GOT3 (cell line): Measurements from ENCODE around the gene KRTCAP2.

Experiments
- DNase-seq: peaks from one replicate; lab custom pipeline; 2025; ENCODE audit warnings: mixed read lengths; lab: John Stamatoyannopoulos, UW

KRTCAP2 gene

DNA sequence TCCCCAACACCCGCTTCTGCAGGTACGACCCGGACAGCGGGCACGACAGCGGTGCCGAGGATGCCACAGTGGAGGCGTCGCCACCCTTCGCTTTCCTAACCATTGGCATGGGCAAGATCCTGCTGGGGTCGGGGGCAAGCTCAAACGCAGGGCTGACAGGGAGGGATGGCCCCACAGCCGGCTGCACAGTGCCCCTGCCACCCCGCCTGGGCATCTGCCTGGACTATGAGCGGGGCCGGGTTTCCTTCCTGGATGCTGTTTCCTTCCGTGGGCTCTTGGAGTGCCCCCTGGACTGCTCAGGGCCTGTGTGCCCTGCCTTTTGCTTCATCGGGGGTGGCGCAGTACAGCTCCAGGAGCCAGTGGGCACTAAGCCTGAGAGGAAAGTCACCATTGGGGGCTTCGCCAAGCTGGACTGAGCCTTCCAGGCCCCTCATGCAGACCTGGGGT is 10.7 kb upstream of the KRTCAP2 start:
- no peak for DNase-seq

DNA sequence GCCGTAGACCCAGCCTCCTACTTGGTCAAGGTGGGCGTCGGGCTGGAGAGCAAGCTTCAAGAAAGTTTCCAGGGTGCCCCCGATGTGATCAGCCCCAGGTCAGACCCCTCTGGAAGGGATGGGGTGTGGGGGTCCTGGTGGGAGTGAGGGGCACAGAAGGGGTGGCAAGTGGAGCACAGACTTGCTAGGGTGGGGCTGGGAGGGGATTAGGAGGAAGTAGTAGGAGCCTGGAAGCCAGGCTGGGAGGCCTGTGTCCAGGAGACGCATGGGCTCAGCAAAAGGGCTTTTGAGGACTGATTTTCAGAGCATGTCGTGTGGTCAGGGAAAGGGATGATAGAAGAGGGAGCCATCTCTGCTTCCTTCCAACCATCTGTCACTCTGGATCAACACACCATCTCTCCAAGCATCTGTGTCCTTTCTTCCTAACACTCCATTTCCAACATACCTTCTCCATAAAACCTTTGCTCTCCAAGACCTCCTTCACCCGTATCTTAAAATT is 9.0 kb upstream of the KRTCAP2 start:
- no peak for DNase-seq

DNA sequence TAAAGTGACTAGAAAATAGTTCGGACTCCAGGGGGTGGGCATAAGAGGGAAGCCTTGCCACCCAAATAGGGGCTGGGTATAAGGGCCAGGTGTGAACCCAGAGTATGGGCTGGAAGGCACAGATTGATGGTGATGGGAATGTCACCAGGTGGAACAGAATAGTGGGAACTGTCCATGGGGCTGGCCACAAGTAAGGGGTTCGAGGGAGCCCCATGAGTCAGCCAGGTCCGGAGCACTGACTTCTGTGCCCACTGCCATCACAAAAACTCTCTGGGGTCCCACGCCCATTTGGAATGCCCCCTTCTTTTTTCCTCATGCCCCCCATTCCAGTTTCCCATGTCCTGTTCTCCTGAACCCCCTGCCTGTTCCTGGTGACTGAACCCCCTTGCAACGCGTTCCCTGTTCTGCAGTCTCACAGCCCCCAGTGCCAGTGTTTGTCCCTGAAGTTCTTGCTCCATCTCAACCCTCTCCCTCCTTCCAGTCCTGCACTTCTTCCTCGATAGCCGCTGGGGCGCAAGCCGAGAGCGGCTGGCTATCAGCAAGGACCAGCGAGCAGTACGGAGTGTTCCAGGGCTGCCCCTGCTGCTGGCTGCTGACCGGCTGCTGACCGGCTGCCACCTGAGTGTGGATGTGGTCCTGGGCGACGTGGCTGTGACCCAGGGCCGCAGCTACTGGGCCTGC is 8.4 kb upstream of the KRTCAP2 start:
- no peak for DNase-seq

DNA sequence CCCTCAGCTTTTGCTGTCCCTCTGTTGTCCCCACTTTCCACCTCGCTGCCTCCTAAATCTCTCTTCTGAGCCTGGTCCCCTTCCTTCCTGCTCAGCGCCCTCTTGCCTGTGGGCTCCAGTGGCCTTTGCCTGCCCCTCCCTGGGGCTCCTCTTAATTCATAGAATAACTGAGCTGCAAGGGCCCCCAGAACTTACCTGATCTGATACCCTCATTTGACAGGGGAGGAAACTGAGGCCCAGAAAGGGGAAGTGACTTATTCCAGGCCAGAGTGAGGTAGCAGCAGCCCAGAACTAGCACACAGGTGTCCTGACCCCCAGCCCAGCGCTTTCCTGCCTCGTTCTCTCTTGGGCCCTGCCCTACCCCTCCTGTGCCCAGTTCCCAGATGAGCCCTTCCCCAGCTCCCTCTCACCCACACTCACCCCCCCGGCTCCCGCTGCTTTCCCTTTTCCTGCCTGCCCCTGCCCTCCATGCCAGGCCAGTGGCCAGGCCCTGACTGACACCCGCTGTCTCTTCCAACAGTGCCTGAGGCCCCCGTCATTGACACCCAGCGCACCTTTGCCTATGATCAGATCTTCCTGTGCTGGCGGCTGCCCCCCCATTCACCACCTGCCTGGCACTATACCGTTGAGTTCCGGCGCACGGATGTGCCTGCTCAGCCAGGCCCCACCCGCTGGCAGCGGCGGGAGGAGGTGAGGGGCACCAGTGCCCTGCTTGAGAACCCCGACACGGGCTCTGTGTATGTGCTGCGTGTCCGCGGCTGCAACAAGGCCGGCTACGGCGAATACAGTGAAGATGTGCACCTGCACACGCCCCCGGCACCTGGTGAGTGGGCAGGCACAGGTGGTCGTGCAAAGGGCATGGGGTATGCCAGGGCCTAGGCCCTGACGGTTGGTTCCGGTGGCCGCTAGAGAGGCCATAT is 6.3 kb upstream of the KRTCAP2 start:
- no peak for DNase-seq

DNA sequence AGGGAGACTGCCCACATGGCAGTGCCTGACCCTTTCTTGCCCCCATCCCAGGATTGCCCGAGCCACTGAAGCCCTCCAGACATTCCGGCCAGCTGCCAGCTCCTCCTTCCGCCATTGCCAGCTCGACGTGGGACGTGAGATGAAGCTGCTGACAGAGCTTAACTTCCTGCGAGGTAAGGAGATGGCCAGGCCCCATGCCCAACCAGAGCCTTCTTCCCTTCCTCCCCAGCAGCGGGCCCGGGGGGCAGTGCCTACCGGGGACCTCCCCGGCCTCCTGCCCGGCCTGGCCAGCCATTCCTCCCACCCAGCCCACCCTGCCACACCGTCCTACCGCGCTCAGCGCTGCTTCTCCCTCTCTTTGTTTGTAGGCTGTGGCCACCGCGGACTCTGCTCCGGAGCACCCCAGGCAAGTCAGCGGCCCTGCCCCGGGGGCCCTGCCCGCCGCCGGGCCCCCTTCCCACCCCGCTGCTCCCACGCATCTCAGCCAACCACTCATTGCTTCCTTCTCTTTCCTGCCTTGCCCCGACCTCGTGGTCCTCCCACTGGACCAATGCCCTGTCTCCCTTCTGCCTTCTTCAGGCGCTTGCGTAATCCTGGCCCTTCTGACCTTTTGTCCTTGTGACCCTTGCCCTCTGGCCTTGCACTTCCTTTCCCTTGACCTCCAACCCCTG is 5.5 kb upstream of the KRTCAP2 start:
- no peak for DNase-seq

DNA sequence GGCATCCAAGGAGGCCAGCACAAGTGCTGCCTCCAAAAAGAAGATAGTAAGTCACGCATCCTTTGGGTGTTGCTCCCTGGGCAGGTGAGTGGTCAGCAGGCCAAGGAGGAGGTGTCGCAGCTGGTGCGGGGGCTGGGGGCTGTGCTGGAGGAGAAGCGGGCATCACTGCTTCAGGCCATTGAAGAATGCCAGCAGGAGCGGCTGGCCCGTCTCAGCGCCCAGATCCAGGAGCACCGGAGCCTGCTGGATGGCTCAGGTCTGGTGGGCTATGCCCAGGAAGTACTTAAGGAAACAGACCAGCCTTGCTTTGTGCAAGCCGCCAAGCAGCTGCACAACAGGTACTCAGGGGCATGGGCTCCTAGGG is 4.8 kb upstream of the KRTCAP2 start:
- no peak for DNase-seq

DNA sequence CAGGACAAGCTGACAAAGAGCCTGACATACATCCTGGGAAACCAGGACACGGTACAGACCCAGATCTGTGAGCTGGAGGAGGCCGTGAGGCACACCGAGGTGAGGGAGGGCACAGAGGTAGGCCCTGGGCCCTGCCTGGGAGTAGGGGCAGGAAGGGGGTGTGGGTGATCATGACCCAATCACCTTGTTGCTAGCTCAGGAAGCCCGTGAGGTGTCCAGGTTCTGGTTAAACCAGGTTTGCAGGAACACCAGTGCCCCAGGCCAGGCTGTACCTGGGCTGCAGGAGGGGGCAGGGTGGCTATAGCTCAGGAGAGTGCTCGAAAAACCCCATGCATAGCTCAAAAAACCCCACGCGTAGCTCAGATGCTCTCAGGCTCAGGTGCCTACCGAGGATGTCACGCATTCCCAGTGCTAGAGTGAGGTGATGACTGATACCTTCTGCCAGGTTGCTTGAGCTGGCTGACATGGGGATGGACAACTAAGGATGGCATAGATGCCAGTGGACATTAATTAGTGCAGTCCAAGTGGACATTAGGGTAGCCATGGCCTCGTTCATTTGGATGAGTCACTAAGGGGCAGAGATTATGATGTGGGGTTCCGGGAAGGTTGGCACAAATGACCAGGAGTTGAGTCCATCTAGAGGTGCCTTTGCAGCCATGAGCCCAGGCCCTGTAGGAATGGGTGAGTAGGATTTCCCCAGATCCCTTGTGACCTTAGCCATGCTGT is 4.3 kb upstream of the KRTCAP2 start:
- DNase-seq = no peak

DNA sequence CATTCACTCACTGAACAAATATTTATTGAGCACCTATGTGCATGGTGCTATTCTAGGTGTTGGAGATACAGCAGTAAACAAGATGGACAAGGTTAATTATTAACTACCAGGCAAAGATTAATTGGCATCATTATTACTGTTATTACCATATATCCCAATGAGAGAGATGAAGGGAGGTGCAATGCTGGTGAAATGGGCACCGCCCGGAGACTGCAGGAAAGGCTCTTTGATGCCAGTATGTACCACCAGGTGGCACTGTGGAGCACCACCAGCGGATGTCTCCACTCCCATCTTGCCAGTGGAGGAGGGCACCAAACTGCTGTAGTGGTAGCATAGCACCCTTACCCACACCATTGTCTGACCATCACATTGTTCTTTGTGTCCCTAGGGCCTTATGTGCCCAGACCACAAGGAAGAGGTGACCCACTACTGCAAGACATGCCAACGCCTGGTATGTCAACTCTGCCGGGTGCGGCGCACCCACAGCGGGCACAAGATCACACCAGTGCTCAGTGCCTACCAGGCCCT is 3.5 kb upstream of the KRTCAP2 start:
- peak; percentile 59 for DNase-seq

DNA sequence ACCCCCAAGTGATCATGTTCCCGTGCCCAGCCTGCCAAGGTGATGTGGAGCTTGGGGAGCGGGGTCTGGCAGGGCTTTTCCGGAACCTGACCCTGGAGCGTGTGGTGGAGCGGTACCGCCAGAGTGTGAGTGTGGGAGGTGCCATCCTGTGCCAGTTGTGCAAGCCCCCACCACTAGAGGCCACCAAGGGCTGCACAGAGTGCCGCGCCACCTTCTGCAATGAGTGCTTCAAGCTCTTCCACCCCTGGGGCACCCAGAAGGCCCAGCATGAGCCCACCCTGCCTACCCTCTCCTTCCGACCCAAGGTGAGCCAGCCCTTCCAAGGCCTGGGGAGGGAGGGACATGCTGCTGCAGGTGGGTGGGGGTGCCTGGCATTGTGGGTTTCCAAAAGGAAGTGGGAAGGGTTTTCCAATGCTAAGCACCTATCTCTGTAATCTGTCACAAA is 2.8 kb upstream of the KRTCAP2 start:
- no peak for DNase-seq

DNA sequence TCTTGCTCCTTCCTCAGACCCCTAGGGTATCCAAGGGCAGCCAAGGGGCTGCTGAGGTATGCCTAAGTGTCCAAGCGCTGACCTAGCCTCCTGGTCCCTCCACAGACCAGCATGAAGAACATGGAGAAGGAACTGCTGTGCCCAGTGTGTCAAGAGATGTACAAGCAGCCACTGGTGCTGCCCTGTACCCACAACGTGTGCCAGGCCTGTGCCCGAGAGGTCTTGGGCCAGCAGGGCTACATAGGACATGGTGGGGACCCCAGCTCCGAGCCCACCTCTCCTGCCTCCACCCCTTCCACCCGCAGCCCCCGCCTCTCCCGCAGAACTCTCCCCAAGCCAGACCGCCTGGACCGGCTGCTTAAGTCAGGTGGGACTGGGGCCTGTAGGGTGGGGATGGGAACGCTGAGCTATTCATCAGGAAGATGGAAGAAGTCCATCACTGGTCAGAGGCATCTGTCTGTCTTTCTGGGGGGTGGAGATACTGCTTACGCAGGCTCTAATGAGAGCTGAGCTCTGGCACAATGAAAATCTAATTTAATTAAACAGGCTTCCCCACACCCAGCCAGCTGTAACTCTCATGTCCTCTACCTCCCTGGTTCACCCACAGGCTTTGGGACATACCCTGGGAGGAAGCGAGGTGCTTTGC is 2.3 kb upstream of the KRTCAP2 start:
- no peak for DNase-seq

DNA sequence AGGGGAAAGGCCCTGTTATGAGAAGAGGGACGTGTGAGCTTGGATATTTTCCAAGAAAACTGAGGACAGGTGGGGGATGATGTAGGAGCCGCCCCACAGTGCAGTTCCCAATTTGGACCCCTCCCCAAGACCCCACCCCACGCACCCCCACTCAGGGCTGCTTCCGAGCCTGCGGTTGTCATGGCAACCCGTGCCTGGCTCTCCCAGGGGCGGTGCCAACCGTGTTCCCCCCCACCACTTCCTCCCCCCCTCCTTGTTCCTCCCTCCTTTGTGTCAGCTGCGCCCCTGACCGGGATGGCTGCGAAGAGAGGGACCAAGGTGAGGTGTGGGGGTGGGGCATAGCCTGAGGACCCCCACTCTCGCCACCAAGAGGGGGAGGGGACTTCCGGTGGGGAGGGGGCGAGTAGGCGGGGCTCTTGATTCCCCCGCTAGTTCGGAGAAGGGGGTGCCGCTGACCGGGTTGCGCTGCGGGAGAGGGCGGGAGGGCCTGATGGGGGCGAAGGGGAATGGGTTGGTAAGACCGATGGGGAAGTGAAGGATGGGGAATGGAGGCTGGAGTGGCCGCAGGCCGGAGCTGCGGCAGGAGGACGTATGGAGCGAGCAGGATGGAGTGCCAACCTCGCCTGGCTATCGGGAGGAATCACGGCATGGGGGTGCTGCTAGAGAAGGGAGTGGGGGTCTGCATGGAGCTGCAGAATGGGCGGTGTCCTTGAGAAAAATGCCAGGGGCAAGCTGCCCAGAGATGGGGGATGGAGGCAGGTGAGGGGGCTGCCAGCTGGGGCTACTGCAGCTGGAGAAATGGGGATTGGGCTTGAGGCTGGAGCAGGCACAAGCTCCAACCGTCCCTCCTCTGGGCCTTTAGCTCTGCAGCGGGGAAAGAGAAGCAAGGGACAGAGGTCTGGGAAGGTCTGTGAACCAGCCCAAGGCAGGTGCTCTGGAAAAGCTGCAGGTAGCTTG is 1.5 kb upstream of the KRTCAP2 start:
- no peak for DNase-seq

DNA sequence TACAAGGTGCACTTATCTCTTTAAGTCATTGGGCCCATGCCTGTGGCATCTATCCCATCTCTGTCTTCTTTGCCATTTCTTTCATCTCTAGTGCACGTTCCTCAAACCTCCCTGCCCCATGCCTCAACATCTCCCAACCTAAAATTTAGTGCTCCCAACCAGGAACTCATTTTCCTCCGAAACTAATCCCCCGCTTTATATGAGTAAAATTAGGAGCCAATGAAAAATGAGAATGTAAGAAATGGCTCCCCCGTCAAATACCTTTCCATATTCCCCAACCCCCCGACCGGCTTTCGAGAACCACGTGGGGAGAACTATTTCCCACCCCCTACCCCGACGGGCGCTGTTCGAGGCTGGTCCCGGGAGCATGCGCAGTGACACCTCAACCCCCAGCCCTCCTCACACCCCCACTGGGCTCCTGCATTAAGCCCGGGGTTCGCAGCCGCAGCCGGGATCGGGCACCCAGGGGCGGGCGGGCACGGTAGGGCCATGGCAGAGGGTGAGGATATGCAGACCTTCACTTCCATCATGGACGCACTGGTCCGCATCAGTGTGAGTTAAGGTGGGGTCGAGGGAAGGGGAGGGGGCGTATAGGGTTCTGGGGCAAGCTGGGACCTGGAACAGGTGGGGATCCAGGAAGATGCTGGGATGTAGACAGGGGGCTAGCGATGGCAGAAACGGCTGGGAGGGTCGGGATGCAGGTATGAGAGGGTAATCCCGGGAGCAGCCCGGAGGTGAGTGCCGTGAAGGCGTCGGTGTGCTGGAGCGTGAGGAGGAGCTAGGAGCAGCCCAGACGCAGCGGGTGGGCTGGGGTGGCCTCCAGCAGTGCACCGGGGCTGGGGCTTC is 597 bp upstream of the KRTCAP2 start, which contains the start of gene TRIM46:
Gene TRIM46 (plus strand): TSS at position 372 of the 846 bp plus-strand sequence. CDS start 118 bp downstream, at position 490.
- DNase-seq = no peak

DNA sequence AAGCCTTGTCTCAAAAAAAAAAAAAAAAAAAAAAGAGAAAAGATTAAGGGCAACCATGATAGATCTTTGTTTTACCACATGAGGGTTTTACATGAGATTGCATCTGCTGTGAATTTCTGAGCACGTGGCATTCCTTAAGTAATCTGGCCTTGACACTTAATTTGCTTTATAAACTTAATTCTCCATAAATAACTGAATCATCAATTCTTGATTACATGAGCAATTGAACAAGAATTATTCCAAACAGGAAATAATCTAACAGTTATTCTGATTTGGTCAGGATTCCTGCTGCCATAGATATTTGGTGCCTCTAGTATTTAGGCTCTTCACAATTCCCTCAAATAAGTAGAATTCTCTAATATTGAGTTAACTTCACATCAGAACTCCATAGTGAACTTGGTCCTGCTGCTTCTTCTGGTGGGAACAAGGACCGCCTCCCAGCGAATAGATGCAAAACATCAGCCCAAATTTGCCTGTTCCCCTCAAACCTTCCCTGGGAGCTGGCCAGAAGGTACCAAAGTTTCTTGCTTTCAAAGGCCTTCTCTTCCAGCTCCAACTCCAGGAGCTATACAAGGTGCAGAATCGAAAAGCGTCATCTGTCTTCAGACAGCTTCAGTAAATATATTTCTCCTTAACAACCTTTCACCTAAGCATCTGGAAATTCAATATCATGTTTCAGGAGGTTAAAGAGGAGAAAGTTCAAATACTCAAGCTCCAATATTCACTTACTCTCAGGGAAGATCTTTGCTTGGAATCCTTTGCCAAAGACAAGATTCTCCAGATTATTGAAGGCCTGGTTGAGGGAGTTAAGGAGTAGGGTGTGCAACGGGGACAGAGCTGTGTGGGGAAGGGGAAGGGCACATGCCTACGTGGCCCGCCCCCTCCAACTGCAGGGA is 1.0 kb downstream of the KRTCAP2 start:
- no peak for DNase-seq

DNA sequence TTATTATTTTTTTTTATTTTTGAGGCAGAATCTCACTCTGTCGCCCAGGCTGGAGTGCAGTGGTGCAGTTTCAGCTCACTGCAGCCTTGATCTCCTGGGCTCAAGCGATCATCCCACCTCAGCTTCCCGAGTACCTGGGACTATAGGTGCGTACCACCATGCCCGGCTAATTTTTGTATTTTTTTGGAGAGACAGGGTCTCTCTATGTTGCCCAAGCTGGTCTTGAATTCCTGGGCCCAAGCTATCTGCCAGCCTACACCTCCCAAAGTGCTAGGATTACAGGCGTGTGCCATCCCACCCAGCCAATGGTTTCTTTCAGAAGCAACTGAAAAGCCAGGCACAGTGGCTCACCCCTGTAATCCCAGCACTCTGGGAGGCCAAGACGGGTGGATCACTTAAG is 2.3 kb downstream of the KRTCAP2 start:
- DNase-seq = no peak

DNA sequence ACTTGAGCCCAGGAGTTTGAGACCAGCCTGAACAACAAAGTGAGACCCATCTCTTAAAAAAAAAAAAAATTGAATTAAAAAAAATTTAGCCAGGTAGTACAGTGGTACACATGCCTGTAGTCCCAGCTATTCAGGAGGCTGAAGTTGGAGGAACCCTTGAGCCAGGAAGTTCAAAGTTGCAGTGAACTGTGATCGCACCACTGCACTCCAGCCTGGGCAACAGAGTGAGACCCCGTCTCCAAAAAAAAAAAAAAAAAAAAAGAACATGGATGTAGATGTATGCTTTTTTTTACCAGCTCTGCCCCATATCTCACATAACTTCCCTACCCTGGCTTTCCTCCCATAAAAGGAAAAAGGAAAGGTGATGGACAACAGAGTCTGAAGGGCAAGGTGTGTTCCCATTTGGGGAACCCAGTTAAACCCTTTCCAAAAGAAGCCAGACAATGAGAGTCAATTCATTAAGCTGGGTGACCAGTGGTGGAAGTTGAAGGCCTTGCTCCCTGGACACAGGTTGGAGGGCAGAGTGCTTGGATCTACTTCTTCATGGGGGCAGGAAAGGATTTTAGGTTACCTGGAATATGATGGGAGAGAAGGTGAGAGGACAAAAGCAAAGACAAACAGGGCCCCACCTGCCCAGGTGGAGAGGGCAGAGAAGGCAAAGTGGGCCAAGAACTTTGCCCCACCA is 2.9 kb downstream of the KRTCAP2 start:
- DNase-seq = no peak

DNA sequence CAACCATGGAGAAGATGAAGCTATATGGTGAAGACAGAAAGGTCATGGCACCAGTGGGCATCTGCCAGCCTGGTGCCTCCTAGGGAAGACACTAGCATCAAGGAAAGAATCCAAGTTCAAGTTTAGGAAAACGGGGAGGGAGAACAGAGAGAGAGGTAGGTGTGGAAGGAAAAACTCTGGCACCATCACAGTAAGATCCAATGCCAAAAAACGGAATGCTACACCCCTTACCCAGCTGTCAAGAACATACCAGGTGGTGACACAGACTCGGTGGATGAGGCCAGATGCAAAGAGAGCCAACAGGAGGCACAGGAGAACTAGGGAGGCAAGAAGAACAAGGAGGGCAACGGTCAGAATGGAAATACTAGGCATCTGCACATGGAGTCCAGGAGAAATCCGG is 3.6 kb downstream of the KRTCAP2 start:
- no peak for DNase-seq
